Activated CD8-positive, alpha-beta memory T cell treated with anti-CD3 and anti-CD28 coated beads for 36 hours (primary cell): ENCODE results near the gene RRBP1. TPM values are rescaled to one million over a fixed set of nuclear protein-coding genes. Genes with fewer than 3 reads are reported as not detected.

Experiments used
- CTCF ChIA-PET: fragments of 350-600 bp; sonication (Branson Sonifier 250); formaldehyde crosslinking; loops from one replicate; lab custom pipeline; 2021; ENCODE audit warnings: antibody characterized with exemption; lab: Charles Lee
- POLR2A ChIA-PET: fragments of 350-600 bp; sonication (Branson Sonifier 250); formaldehyde crosslinking; loops from one replicate; lab custom pipeline; 2021; ENCODE audit warnings: antibody characterized with exemption; lab: Charles Lee
- total RNA-seq, 2 experiments: library from RNA; stranded (reverse); gene quantifications; one replicate each; pipeline ENCODE4 v1.2.3, GENCODE V29; 2021

Gene RRBP1
- total RNA-seq, 2 experiments from 2014 or later: 29.0 to 29.7 TPM

DNA sequence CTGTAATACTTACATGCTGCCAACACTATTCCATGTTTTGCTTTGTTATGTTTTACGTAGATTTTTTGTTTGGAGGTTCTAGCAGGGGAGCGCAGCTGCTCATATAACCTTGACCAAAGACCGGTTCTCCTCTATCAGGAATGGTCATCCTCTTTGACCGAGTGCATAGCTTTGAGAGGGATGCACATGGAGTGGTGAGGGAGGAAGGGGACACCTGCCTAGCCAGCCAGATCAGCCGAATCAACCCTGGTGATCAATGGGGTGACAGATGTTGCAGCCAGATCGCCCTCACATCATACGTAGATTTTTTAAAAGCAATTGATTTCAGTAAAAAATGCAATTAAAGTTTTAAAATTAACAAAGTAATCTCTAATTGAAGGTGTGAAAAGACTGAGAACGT, 105.8 kb downstream of the RRBP1 start:
- ChIA-PET CTCF (no interaction called here), POLR2A (no interaction called here)

- CTCF ChIA-PET: no interaction called here
- POLR2A ChIA-PET: interaction anchor here (0.6 kb wide), 1 partner anchor 484 kb away, joined by 3 read pairs; the partner anchor contains the start of gene OVOL2
Observed at GRCh38 chr20:17573463-17573862, 108.6 kb downstream of the RRBP1 start.

DNA sequence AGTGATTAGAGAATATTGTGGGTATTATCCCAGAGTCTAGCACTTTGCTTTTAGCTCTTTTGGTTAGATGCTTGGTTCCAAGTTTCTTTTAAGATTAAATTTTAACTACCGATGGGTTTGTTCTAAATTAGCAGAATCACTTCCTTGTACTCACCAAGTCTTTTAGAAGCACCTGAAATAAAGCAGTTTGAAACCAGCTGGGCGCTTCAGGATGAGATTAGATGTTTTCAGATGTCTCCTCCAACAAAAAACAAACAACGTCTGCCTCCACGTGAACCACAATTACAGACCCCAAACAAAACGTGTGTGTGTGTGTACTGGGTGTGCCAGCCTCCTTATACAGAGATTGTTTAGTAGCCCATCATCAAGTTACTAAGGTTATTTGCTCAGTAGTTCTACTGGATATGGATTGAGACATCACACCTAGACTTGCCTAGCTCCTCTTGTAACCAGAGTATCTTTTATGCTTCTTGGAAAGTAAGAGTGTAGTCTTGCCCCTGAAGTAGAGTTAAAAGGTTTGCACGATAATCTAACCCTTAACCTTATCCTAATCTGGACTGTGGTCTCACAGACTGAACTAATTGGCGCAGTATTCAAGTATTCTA, 109.9 kb downstream of the RRBP1 start:
- CTCF ChIA-PET: interaction anchor here (2.3 kb wide), 1 partner anchor 67 kb away, joined by 13 read pairs; no protein-coding TSS in a partner anchor
- POLR2A ChIA-PET: no interaction called here

GRCh38 chr20:17571153-17571527, 110.9 kb downstream of the RRBP1 start:
- CTCF ChIA-PET: interaction anchor here (0.8 to 2.3 kb wide), 6 partner anchors 8 to 111 kb away, joined by 3 to 13 read pairs (median 6); partner anchors contain the start of gene RRBP1
- POLR2A ChIA-PET: interaction anchor here (0.5 to 1.7 kb wide), 4 partner anchors 10 to 95 kb away, joined by 3 to 5 read pairs (median 4); no protein-coding TSS in a partner anchor

GRCh38 chr20:17570347-17571152, 111.5 kb downstream of the RRBP1 start:
- POLR2A ChIA-PET: interaction anchor here (0.5 to 1.7 kb wide), 10 partner anchors 10 to 399 kb away, joined by 3 to 5 read pairs (median 4); partner anchors contain the start of genes BFSP1, MGME1, RRBP1 and SNX5
- CTCF ChIA-PET: interaction anchor here (0.7 to 2.3 kb wide), 8 partner anchors 9 to 112 kb away, joined by 3 to 13 read pairs (median 4); partner anchors contain the start of gene RRBP1

- ChIA-PET CTCF (interaction anchor here (0.5 to 2.3 kb wide), 6 partner anchors 9 to 113 kb away, joined by 3 to 13 read pairs (median 3); no protein-coding TSS in a partner anchor), POLR2A (interaction anchor here (0.6 to 1.7 kb wide), 7 partner anchors 9 to 399 kb away, joined by 3 to 5 read pairs (median 4); partner anchors contain the start of genes BFSP1, MGME1, RRBP1 and SNX5)
Observed at GRCh38 chr20:17569616-17570346, 112.3 kb downstream of the RRBP1 start, which contains the start of gene DSTN. TSS of gene DSTN (plus strand) at chr20:17570075. CDS start at chr20:17570209, 134 bp downstream.

GRCh38 chr20:17568972-17569521, 113.0 kb downstream of the RRBP1 start:
- ChIA-PET CTCF (no interaction called here), POLR2A (interaction anchor here (1.1 to 1.5 kb wide), 2 partner anchors 113 to 400 kb away, joined by 4 to 5 read pairs; partner anchors contain the start of genes MGME1, RRBP1 and SNX5)

DNA sequence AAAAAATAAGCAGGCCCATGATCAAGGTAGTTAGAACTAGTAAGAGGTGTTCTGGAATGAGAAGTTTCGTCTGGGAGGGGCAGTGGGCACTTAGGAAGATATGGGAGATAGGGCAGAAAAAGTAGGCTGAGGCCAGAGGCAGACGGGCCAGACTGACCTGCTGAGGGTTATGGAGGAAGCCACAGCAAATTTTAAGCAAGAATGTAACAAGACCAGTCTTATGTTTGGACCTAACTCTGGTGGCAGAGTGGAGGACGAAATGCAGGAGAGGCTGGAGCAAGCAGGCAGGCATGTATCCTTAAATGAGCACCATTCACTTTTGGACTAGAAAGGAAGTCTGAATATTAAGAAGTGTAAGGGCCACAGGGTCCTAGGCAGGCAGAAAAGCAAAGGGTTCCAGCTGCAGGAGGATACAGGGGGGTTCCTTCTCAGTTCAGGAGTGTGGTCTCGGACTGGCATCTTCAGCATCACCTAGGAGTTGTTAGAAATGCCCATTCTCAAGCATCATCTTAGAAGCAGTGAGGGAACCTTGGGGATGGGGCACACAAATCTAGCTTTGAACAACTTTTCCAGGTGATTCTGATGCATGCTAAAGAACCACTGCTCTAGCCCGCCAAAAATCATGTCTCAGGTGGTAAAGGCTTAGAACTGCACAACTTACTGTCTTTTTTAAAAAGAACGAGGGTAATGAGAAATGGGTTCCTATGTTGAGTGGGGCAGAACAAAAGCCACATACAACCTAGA, 113.8 kb downstream of the RRBP1 start:
- POLR2A ChIA-PET: no interaction called here

GRCh38 chr20:17566345-17566744, 115.7 kb downstream of the RRBP1 start:
- ChIA-PET POLR2A (interaction anchor here (0.7 kb wide), 1 partner anchor 110 kb away, joined by 4 read pairs; no protein-coding TSS in a partner anchor), CTCF (interaction anchor here (1.3 kb wide), 1 partner anchor 43 kb away, joined by 3 read pairs; no protein-coding TSS in a partner anchor)

More for the DNA sequence above, 113.8 kb downstream of the RRBP1 start:
- CTCF ChIA-PET: no interaction called here

DNA sequence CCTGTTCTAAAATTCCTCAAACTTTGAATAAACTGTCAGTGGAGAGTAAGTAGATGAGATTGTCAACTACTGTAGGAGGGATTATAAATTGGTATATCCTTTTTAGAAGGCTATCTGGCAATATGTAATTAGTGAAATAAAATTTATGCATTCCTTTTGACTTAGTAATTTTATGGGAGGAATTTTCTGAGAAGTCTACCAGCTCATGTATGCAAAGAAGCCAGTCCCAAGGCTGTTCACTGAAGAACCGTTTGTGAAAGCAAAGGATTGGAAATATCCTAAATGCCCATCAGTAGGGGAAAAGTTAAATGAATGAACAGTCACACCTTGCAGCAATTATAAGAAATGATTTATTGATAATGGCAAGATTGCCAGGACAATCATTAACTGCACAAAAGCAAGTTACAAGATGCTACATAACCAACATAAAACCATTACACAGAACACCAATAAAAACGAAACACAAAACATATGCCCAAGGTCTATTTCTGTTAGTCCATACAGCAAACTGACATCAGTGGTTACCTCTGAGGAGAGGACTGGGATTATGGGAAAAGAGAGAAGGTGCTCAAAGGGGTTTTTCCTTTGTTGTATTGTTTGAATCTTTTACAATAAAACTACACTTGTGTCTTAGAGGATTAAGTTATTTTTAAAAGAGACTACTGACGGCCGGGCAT, 116.7 kb downstream of the RRBP1 start:
- POLR2A ChIA-PET: no interaction called here
- CTCF ChIA-PET: no interaction called here

Other genes with a start within 250 kb of the RRBP1 start
- gene BFSP1, start 150.9 kb downstream of the RRBP1 start, total RNA-seq: under 1 TPM; 0.34 to 0.38 TPM
- gene DSTN, start 112.2 kb downstream of the RRBP1 start, total RNA-seq: 10 to 100 TPM; 72.8 to 75.3 TPM
- gene BANF2, start 17.7 kb upstream of the RRBP1 start, total RNA-seq: not detected